ENCODE results near the gene INKA2. TPM values are rescaled to one million over a fixed set of nuclear protein-coding genes. Genes with fewer than 3 reads are reported as not detected.

Gene INKA2
- total and polyA plus RNA-seq, 2 of the 4 experiments (the other 2 are of a cell fraction), result 2.2 to 2.6 TPM

- no peak overlapping the region for H2BK20ac ChIP-seq (ENCODE audit: low read depth, low read length)
- H2BK15ac ChIP-seq (ENCODE audit: low read depth, low read length), result no peak overlapping the region
- no peaks in the 10 kb centered on the region for H3K4me1 ChIP-seq (ENCODE audit: control insufficient read depth, insufficient read depth, low read length)
- H3K18ac ChIP-seq (ENCODE audit: low read depth, low read length), result no peak overlapping the region
- H3K23ac ChIP-seq (ENCODE audit: low read depth, low read length), result no peak overlapping the region
- in situ Hi-C loops (cut with MboI; ENCODE audit: low sequenced_read_pairs) (no loop called here), intact Hi-C loops (cut with micrococcal nuclease) (loop anchor here (5.0 kb wide), 1 partner anchor 70 kb away; no protein-coding TSS in a partner anchor), dilution Hi-C loops (cut with HindIII; ENCODE audit: low sequenced_read_pairs, unreplicated experiment) (no loop called here)
- H2AK5ac ChIP-seq (ENCODE audit: low read depth, low read length), result no peak overlapping the region
- no peaks in the 10 kb centered on the region for H3K27me3 ChIP-seq (ENCODE audit: control insufficient read depth, insufficient read depth, low read length)
- POLR2A ChIA-PET (ENCODE audit: unreplicated experiment), result no interaction called here
- H3K4ac ChIP-seq (ENCODE audit: low read depth, low read length), result no peak overlapping the region
- H3K4me2 ChIP-seq (ENCODE audit: low read depth, low read length), result no peak overlapping the region
- no peak for ATAC-seq (ENCODE audit: low read depth)
- no peak overlapping the region for H3K9ac ChIP-seq (ENCODE audit: low read depth, low read length)
- H4K8ac ChIP-seq (ENCODE audit: low read depth in 2 of 2, low read length in 2 of 2), result no peak overlapping the region
- no peak overlapping the region for H2BK120ac ChIP-seq (ENCODE audit: low read depth, low read length)
- peaks cover 8% of the 10 kb centered on the region for H3K36me3 ChIP-seq (ENCODE audit: control insufficient read depth, insufficient read depth, low read length)
- H3K9me3 ChIP-seq (ENCODE audit: control insufficient read depth, insufficient read depth, low read length), result no peaks in the 10 kb centered on the region; the same call in 1 of the 2 replicates
- no peak overlapping the region for H4K5ac ChIP-seq (ENCODE audit: low read depth, low read length)
- H3K27ac ChIP-seq (ENCODE audit: insufficient read depth, low read length), result no peak overlapping the region
- no peak overlapping the region for H2AK9ac ChIP-seq (replicated peaks; ENCODE audit: low read depth, low read length, poor library complexity)
- no peak overlapping the region for H3K4me3 ChIP-seq (ENCODE audit: insufficient read depth, low read depth, low read length)
- CTCF ChIA-PET, result interaction anchor here (1.5 kb wide), 1 partner anchor 210 kb away, joined by 4 read pairs; no protein-coding TSS in a partner anchor
- H4K91ac ChIP-seq (ENCODE audit: insufficient read depth, low read depth, low read length), result no peak overlapping the region
- WGBS, 2 experiments (ENCODE audit: extremely low coverage in 2 of 2, insufficient read length in 1 of 2), result no CpG with 5 or more reads among the region's 1 CpG
- peaks cover 8% of the 10 kb centered on the region; the same call in 1 of the 2 replicates for H3K9me1 ChIP-seq (ENCODE audit: insufficient read depth, low read length)
- no peak overlapping the region for H2BK5ac ChIP-seq (ENCODE audit: low read depth, low read length, poor library complexity, severe bottlenecking)
- DNase-seq, result no peak
- no peak overlapping the region for H3K56ac ChIP-seq (ENCODE audit: extremely low read depth, insufficient read depth, low read length)
- no TSS peak for BruUV-seq (replicated peaks)
- TF ChIP-seq CEBPB (IDR thresholded peaks at IDR 0.05; ENCODE audit: low read depth, low read length) (no peak), MXI1 (IDR thresholded peaks at IDR 0.05; ENCODE audit: borderline replicate concordance, low read depth, low read length) (no peak), CTCF (conservative IDR thresholded peaks at IDR 0.05; ENCODE audit: low read depth, low read length) (no peak), MAFK (IDR thresholded peaks at IDR 0.05; ENCODE audit: low read depth, low read length) (no peak), RCOR1 (IDR thresholded peaks at IDR 0.05; ENCODE audit: insufficient replicate concordance, low read length) (no peak), RFX5 (IDR thresholded peaks at IDR 0.05; ENCODE audit: low read depth, low read length) (no peak), POLR2A (IDR thresholded peaks at IDR 0.05; ENCODE audit: low read depth, low read length) (no peak), MAZ (IDR thresholded peaks at IDR 0.05; ENCODE audit: borderline replicate concordance, low read depth, low read length) (no peak), USF2 (IDR thresholded peaks at IDR 0.05; ENCODE audit: low read depth, low read length) (no peak), CHD1 (IDR thresholded peaks at IDR 0.05; ENCODE audit: low read depth, low read length) (no peak), RAD21 (IDR thresholded peaks at IDR 0.05; ENCODE audit: low read length) (no peak), SMC3 (IDR thresholded peaks at IDR 0.05; ENCODE audit: low read depth, low read length) (no peak), BHLHE40 (IDR thresholded peaks at IDR 0.05; ENCODE audit: low read depth, low read length) (no peak), ELK1 (IDR thresholded peaks at IDR 0.05; ENCODE audit: borderline replicate concordance, low read depth, low read length) (no peak), NFE2L2 (IDR thresholded peaks at IDR 0.05; ENCODE audit: low read depth, low read length) (no peak)
- peaks cover 17 to 45% of the 10 kb centered on the region in 2 experiments for H3K79me1 ChIP-seq (ENCODE audit: low read depth in 1 of 2, low read length in 2 of 2)
- H2AFZ ChIP-seq (replicated peaks; ENCODE audit: low read length, poor library complexity), result no peak overlapping the region
- H3K14ac ChIP-seq (replicated peaks; ENCODE audit: low read depth, low read length), result no peak overlapping the region
- peaks cover 4% of the 10 kb centered on the region; the same call in 1 of the 2 replicates for H4K20me1 ChIP-seq (ENCODE audit: insufficient read depth, low read length)
These were observed 47.3 kb downstream of the INKA2 start for GRCh38 chr1:111691886-111692285.
